ENCODE measurements around the gene RAI2. TPM values are rescaled to one million over a fixed set of nuclear protein-coding genes. Genes with fewer than 3 reads are reported as not detected.
A peak's percentile ranks its signal among the peaks of the same experiment; 100 is the strongest.

Gene RAI2
- polyA plus RNA-seq, 12 donors, result 7.2 to 14.8 (median 9.1) TPM; not detected in 1

GRCh38 chrX:17830211-17830610 lies 30.9 kb downstream of the RAI2 start:
- no peak for DNase-seq

GRCh38 chrX:17829566-17829965 lies 31.5 kb downstream of the RAI2 start:
- DNase-seq, result no peak

GRCh38 chrX:17828171-17828570 lies 32.9 kb downstream of the RAI2 start:
- no peak for DNase-seq

GRCh38 chrX:17826609-17827496 lies 34.2 kb downstream of the RAI2 start:
- DNase-seq, result no peak

- no peak for DNase-seq
These were observed 36.1 kb downstream of the RAI2 start for GRCh38 chrX:17824980-17825379.

- DNase-seq, result no peak
These were observed 38.7 kb downstream of the RAI2 start for GRCh38 chrX:17822351-17822750.

GRCh38 chrX:17820100-17820499 lies 41.0 kb downstream of the RAI2 start:
- DNase-seq, result no peak

- no peak for DNase-seq
These were observed 42.4 kb downstream of the RAI2 start for GRCh38 chrX:17818726-17819125.

GRCh38 chrX:17817251-17817650 lies 43.8 kb downstream of the RAI2 start:
- no peak for DNase-seq

- no peak for DNase-seq
These were observed 46.5 kb downstream of the RAI2 start for GRCh38 chrX:17814557-17814956.

GRCh38 chrX:17814059-17814458 lies 47.0 kb downstream of the RAI2 start:
- DNase-seq, result no peak

GRCh38 chrX:17813277-17813676 lies 47.8 kb downstream of the RAI2 start:
- no peak for DNase-seq

GRCh38 chrX:17812763-17813162 lies 48.3 kb downstream of the RAI2 start:
- DNase-seq, result no peak

GRCh38 chrX:17809984-17810383 lies 51.1 kb downstream of the RAI2 start:
- DNase-seq, result no peak

GRCh38 chrX:17809273-17809672 lies 51.8 kb downstream of the RAI2 start:
- DNase-seq, result no peak

GRCh38 chrX:17805120-17805519 lies 56.0 kb downstream of the RAI2 start:
- DNase-seq, result no peak

- DNase-seq, result no peak
These were observed 57.6 kb downstream of the RAI2 start for GRCh38 chrX:17803449-17803848.

- no peak for DNase-seq
These were observed 58.3 kb downstream of the RAI2 start for GRCh38 chrX:17802756-17803155.

GRCh38 chrX:17801431-17801830 lies 59.7 kb downstream of the RAI2 start:
- no peak for DNase-seq

- no peak for DNase-seq
These were observed 62.2 kb downstream of the RAI2 start for GRCh38 chrX:17798921-17799320.

GRCh38 chrX:17792826-17793225 lies 68.3 kb downstream of the RAI2 start:
- no peak for DNase-seq

- no peak for DNase-seq
These were observed 72.0 kb downstream of the RAI2 start for GRCh38 chrX:17788956-17789562.

- peak; percentile 7 for DNase-seq
These were observed 72.7 kb downstream of the RAI2 start for GRCh38 chrX:17788439-17788838.

Data from muscle of arm (tissue), 12 donors.